Activated T-cell treated with anti-CD3 and anti-CD28 coated beads for 4 hours (primary cell): ENCODE results near the gene WDFY2.
"Not testable (repeated sequence)": the region's sequence is repeated elsewhere in the genome, so short reads cannot be mapped to it uniquely, and the experiment has no call there.

Source experiments
- DNase-seq: peaks from one replicate; pipeline ENCODE4 v3.0.0-alpha.2; 2020

Gene WDFY2

GRCh38 chr13:51668580-51669195, 84.4 kb downstream of the WDFY2 start:
- DNase-seq: no peak

- DNase-seq: no peak
Observed at GRCh38 chr13:51673165-51673564, 88.9 kb downstream of the WDFY2 start.

GRCh38 chr13:51674276-51674675, 90.0 kb downstream of the WDFY2 start:
- no peak for DNase-seq

- no peak for DNase-seq
Observed at GRCh38 chr13:51675385-51675784, 91.1 kb downstream of the WDFY2 start.

- no peak for DNase-seq
Observed at GRCh38 chr13:51675877-51676276, 91.6 kb downstream of the WDFY2 start.

- no peak for DNase-seq
Observed at GRCh38 chr13:51676739-51677138, 92.5 kb downstream of the WDFY2 start.

- no peak for DNase-seq
Observed at GRCh38 chr13:51678420-51678819, 94.2 kb downstream of the WDFY2 start.

- DNase-seq: no peak
Observed at GRCh38 chr13:51679616-51680015, 95.4 kb downstream of the WDFY2 start.

- no peak for DNase-seq
Observed at GRCh38 chr13:51681037-51681678, 96.9 kb downstream of the WDFY2 start.

GRCh38 chr13:51682686-51683085, 98.4 kb downstream of the WDFY2 start:
- no peak for DNase-seq

GRCh38 chr13:51683597-51683996, 99.3 kb downstream of the WDFY2 start:
- no peak for DNase-seq

GRCh38 chr13:51684076-51684475, 99.8 kb downstream of the WDFY2 start:
- no peak for DNase-seq

- no peak for DNase-seq
Observed at GRCh38 chr13:51687947-51688714, 103.9 kb downstream of the WDFY2 start.

GRCh38 chr13:51688937-51689662, 104.8 kb downstream of the WDFY2 start:
- DNase-seq: no peak

- DNase-seq: no peak
Observed at GRCh38 chr13:51689663-51689996, 105.4 kb downstream of the WDFY2 start.

- not testable (repeated sequence) for DNase-seq
Observed at GRCh38 chr13:51695677-51696076, 111.4 kb downstream of the WDFY2 start.

- no peak for DNase-seq
Observed at GRCh38 chr13:51697181-51697580, 112.9 kb downstream of the WDFY2 start.

- DNase-seq: no peak
Observed at GRCh38 chr13:51697855-51698254, 113.6 kb downstream of the WDFY2 start.

GRCh38 chr13:51698352-51698751, 114.1 kb downstream of the WDFY2 start:
- DNase-seq: no peak

- no peak for DNase-seq
Observed at GRCh38 chr13:51704399-51705313, 120.4 kb downstream of the WDFY2 start.

- DNase-seq: no peak
Observed at GRCh38 chr13:51707461-51707860, 123.2 kb downstream of the WDFY2 start.

GRCh38 chr13:51713807-51714206, 129.5 kb downstream of the WDFY2 start:
- DNase-seq: no peak
